A673 (cell line): Measurements from ENCODE around the gene MAN2A2. TPM values are rescaled to one million over a fixed set of nuclear protein-coding genes. Genes with fewer than 3 reads are reported as not detected.

Experiments
- BruUV-seq: library from RNA; stranded (reverse); fragments of 400-500 nt; replicated peaks from 2 replicates; lab custom pipeline; 2021; lab: Mats Ljungman, UMichigan
- CTCF ChIA-PET: fragments of 300-600 bp; sonication (Branson Sonifier 250); formaldehyde crosslinking; loops from one replicate; lab custom pipeline; 2022; ENCODE audit warnings: antibody characterized with exemption; lab: Charles Lee
- POLR2A ChIA-PET: fragments of 300-600 bp; sonication (Branson Sonifier 250); formaldehyde crosslinking; loops from one replicate; lab custom pipeline; 2022; ENCODE audit warnings: antibody characterized with exemption; ENCODE audit not compliant: low non-redundant PET; lab: Charles Lee
- DNase-seq: peaks from one replicate; pipeline ENCODE4 v3.0.0-alpha.2; 2015; ENCODE audit warnings: low spot score
- H3K27ac ChIP-seq: fragments of 200-600 bp; sonication (generic); 2 replicates; pipeline ENCODE4 v1.5.1; 2016; ENCODE audit warnings: mixed run types, low read depth, mild to moderate bottlenecking, mixed read lengths, antibody characterized with exemption, low read length; ENCODE audit not compliant: poor library complexity, severe bottlenecking
- H3K27me3 ChIP-seq: fragments of 200-600 bp; sonication (generic); replicated peaks from 2 replicates; pipeline ENCODE4 v1.6.1; 2017; ENCODE audit warnings: mixed run types, low read depth, mild to moderate bottlenecking, mixed read lengths, antibody characterized with exemption, low read length; ENCODE audit not compliant: insufficient read depth, poor library complexity
- H3K36me3 ChIP-seq: fragments of 200-600 bp; sonication (generic); 2 replicates; pipeline ENCODE4 v1.6.1; 2016; ENCODE audit warnings: mixed run types, mild to moderate bottlenecking, mixed read lengths, antibody characterized with exemption, low read length; ENCODE audit not compliant: insufficient read depth, poor library complexity, severe bottlenecking
- H3K4me1 ChIP-seq: fragments of 200-600 bp; sonication (generic); 2 replicates; pipeline ENCODE4 v1.6.1; 2017; ENCODE audit warnings: mixed run types, mild to moderate bottlenecking, mixed read lengths, antibody characterized with exemption, low read length; ENCODE audit not compliant: insufficient read depth, poor library complexity, severe bottlenecking
- H3K4me3 ChIP-seq: fragments of 200-600 bp; sonication (generic); 2 replicates; pipeline ENCODE4 v1.5.1; 2016; ENCODE audit warnings: low read depth, mixed run types, mild to moderate bottlenecking, mixed read lengths, low read length; ENCODE audit not compliant: poor library complexity, severe bottlenecking
- H3K9me3 ChIP-seq: fragments of 200-600 bp; sonication (generic); 2 replicates; pipeline ENCODE4 v1.6.1; 2016; ENCODE audit warnings: mixed run types, low read depth, mild to moderate bottlenecking, mixed read lengths, antibody characterized with exemption, low read length; ENCODE audit not compliant: poor library complexity, severe bottlenecking
- CTCF ChIP-seq: fragments of 300-800, 200-600 bp; sonication (generic); conservative IDR thresholded peaks from 2 replicates; pipeline ENCODE4 v1.5.1; 2017; ENCODE audit warnings: low read depth, mild to moderate bottlenecking, antibody characterized with exemption, low read length, moderate library complexity, mixed read lengths
- EZH2 ChIP-seq: fragments of 200-600 bp; sonication (generic); IDR thresholded peaks from 2 replicates; pipeline ENCODE4 v1.6.1; 2017; ENCODE audit warnings: borderline replicate concordance, low read depth, mild to moderate bottlenecking, mixed read lengths, antibody characterized with exemption, low read length; ENCODE audit not compliant: poor library complexity, severe bottlenecking
- intact Hi-C: fragments of 100-400 bp; cut with micrococcal nuclease; formaldehyde crosslinking; loops from one replicate; pipeline ENCODE4 v1.10.0; 2022; ENCODE audit not compliant: unreplicated experiment
- total RNA-seq: library from RNA; stranded (reverse); gene quantifications from 2 replicates; pipeline ENCODE4 v1.2.3, GENCODE V29; 2021

Gene MAN2A2
- total RNA-seq, 1 experiment from 2014 or later, result 75.7 TPM

GRCh38 chr15:90910441-90911301 lies 7.6 kb downstream of the MAN2A2 start:
- Histone ChIP-seq H3K9me3 (no peaks in the 10 kb centered on the region), H3K27ac (no peak overlapping the region), H3K4me3 (no peak overlapping the region), H3K4me1 (no peaks in the 10 kb centered on the region), H3K36me3 (peaks cover 84% of the 10 kb centered on the region), H3K27me3 (no peaks in the 10 kb centered on the region)
- ChIA-PET POLR2A (no interaction called here), CTCF (no interaction called here)
- DNase-seq, result no peak
- intact Hi-C loops, result no loop called here
- no TSS peak for BruUV-seq
- no peak for TF ChIP-seq EZH2

GRCh38 chr15:90911302-90911623 lies 8.2 kb downstream of the MAN2A2 start:
- ChIA-PET CTCF (no interaction called here), POLR2A (no interaction called here)
- H3K27me3 ChIP-seq, result no peaks in the 10 kb centered on the region
- no peaks in the 10 kb centered on the region for H3K9me3 ChIP-seq
- no peak for TF ChIP-seq CTCF
- no peak for TF ChIP-seq EZH2
- no peak overlapping the region for H3K27ac ChIP-seq
- peaks cover 84% of the 10 kb centered on the region for H3K36me3 ChIP-seq
- DNase-seq, result no peak
- no TSS peak for BruUV-seq
- intact Hi-C loops, result no loop called here
- no peak overlapping the region for H3K4me3 ChIP-seq
- no peaks in the 10 kb centered on the region for H3K4me1 ChIP-seq

GRCh38 chr15:90911906-90912769 lies 9.0 kb downstream of the MAN2A2 start:
- ChIA-PET CTCF (no interaction called here), POLR2A (no interaction called here)
- H3K27ac ChIP-seq, result no peak overlapping the region
- H3K4me1 ChIP-seq, result no peaks in the 10 kb centered on the region
- no peaks in the 10 kb centered on the region for H3K27me3 ChIP-seq
- intact Hi-C loops, result no loop called here
- BruUV-seq, result no TSS peak
- TF ChIP-seq CTCF (no peak), EZH2 (no peak)
- H3K36me3 ChIP-seq, result peaks cover 82% of the 10 kb centered on the region
- H3K9me3 ChIP-seq, result no peaks in the 10 kb centered on the region
- H3K4me3 ChIP-seq, result no peak overlapping the region
- DNase-seq, result no peak
